RPMI8226 (cell line): ENCODE measurements around the gene STC2.

ENCODE experiments used
- DNase-seq: peaks from one replicate; pipeline ENCODE4 v3.0.0-alpha.2; 2015

STC2 gene

GRCh38 chr5:173311818-173312585, 16.2 kb downstream of the STC2 start:
- DNase-seq, result no peak

DNA sequence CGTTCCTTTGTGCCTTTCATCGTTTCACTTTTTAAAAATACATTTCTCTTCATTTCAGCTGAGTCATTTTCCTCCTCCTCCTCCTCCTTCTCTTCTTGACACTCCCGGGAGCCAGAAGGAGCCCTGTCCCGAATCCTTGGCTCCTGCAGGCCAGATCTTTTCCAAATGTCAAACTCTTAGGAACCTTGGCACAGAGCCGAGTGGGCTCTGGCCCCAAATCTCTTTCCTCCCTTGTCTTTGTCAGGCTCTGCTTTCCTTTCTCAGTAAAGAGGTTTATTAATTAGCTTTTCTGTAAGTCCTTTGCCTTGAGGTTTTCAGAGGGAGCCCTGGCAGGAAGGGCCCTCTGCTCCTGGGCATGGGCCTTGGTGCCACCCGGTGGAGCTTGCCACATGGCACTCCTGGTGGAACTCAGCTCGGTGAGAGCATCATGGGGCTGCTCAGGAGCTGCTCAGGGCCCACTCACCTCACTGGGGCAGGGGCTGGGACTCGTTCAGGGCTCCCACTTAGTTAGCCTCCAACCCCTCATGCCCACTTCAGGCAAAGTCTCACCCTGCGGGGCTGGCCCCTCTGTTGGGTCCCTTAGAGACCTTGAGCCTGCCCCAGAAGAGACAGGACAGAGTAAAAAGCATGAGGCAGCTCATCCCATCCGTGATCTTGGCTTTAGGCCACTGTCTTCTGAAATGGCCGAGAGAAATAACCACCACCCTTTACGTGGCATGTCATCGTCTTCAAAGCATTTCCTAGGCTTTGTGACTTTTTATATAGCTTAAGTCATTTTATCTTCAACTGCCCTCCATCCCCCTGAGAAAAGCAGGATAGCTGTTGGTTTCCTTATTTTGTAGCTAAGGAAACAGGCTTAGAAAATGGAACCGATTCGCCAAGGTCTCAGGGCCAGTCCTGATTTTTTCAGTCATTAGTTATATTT, 17.1 kb downstream of the STC2 start:
- no peak for DNase-seq

DNA sequence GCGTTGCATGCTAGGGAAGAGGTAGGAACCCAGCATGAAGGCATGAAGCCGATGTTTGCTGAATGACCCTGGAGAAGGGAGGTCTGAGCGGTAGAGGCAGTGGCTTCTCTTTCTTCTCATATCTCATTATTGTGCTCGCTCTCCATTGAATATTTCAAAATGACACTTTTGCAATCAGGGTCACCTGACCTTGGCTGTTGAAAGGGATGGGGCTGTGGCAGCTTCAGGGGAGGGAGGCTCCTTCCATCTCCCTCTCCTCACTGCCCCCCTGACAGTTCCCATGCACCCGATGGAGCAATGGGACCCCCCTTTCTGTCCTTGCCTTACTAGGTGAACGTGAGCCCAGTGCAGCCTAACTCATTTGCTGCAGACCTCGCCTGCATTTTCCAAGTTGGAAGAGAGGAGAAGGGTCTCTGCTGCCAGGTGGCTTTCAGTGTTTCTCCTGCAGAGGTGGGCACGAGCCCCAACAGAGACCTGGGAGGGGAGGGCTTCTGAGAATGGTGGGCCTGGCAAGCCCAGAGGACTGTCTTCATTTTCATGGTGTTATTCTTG, 17.9 kb downstream of the STC2 start:
- DNase-seq, result no peak

DNA sequence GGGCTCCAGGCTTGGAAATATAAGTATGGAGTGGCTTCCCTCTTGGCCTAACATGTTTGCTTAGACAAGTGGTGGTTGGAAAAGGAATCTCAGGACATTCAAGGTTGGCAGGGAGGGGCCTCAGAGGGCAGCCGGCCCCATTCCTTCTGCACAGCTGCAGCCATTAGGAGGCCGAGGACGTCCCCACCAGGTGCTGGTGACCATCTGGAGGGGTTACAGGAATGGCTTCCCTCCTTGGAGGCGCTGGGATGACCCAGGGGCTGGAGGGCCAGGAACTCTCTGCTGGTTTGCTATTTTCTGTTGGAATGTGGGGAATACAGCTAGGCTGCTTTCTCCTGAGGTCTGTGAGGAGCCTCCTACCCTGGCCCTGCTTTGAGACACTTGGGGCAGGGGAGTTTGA, 18.5 kb downstream of the STC2 start:
- DNase-seq, result no peak

- no peak for DNase-seq
Observed at GRCh38 chr5:173308226-173308625, 20.0 kb downstream of the STC2 start.

DNA sequence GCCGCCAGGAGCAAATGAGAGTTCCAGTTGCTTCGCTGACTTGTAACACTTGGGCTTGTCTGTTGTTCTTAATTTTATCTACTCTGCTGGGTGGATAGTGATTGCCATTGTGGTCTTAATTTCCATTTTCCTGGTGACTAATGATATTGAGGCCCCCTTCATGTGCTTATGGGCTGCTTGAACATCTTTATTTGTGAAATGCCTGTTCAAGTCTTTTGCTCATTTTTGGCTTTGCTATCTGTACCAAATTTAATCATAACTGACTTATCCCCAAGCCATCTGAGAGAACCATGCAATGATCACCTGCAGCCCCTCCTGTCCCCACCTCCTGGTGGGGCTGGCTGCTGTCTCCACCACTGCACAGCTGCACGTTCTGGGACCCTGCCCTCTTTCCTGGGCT, 20.5 kb downstream of the STC2 start:
- no peak for DNase-seq

DNA sequence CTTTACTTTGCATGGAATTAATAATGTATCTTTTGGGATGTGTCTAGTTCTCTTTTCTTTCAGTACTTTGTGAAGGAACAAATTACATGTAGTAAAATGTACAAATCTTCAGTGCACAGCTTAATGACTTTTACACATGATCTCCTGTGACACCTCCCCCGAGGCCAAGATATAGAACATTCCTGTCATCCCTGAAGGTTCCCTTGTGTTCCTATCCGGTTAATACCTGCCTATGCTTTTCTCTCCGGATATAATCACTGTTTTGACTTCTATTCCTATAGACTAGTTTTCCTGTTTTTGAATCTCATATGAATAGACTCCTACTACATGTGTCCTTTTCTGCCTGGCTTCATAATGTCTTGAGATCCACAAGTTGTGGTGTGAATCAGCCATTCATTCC, 21.5 kb downstream of the STC2 start:
- no peak for DNase-seq

GRCh38 chr5:173304591-173304988, 23.6 kb downstream of the STC2 start:
- no peak for DNase-seq

DNA sequence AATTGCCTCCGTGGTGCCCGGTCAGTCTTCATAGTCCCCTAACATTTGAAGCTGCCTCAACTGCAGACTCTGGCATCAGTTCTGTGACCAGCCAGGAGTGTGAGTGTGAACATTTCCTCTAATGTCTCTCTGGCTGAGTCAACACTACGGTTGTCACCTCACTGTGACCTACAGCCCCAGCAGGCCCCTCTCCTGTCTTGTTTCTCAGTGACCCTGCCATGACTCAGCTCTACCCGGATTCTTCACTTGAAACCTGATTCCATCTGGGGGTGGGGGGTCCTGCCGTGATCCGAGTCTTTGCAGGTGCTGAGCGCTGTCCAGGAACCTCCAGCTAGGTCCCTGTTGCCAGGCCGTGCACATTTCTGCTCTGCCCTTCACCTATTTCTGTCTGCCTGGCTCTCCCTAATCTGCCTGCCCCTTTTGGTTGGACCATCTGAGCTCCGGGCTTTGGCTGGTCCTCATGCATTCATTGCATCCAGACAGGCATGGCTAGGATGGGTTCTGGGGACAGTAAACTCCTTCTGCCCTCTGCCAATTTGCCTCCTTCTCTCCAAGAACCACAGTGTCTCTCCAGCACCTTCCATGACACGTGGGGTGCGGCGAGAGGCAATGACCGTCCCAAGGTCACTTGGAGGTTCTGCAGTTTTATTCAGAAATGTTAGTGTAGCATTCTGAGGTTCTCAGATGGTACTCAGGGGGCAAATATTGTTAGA, 24.2 kb downstream of the STC2 start:
- DNase-seq, result no peak

DNA sequence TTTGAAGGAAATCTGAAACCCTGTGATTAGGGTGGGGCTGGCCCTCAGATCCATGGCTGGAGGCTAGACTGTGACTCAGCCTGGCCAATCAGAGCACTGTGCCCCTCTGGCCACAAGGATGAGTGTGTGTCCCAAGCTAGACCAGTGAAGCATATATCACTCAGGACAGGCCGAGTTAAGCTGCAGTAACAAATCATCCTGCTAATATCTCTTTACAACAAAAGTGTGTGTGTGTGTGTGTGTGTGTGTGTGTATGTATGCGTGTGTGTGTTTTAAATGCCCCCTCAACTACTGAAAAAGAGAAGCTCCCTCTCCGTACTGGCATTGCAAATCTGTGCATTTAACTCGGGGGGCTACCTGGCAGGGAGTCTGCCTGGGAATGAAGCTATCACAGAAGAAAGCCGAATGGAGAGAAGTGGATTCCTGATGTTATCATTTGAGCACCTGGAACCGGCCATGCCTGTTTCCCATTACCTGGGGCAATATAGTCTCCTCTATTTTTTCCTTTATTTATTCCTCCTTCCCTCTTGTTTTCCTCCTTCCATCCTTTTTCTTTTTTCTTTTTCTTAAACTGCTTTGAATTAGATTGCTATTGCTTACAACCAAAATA, 25.6 kb downstream of the STC2 start:
- DNase-seq, result no peak

- DNase-seq, result no peak
Observed at GRCh38 chr5:173301695-173302545, 26.3 kb downstream of the STC2 start.

GRCh38 chr5:173300389-173301047, 27.7 kb downstream of the STC2 start:
- DNase-seq, result no peak

DNA sequence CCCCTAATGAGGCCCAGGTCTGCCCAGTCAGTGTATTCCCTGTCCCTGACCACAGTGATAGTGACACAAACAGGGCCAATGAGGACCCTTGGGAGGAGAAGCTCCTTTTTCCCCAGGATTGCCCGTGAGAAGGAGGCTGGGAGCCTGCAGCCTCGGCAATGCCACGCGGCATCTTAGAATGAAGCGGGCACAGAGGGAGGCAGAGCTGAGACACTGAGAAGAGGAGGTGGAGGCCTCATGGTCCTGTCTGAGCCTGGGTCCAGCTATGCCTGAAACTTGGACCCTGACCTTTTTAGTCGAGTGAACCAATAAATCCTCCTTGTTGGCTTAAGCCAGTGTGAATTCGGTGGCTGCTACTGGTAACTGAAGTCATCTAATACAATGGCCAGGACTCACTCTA, 28.4 kb downstream of the STC2 start:
- DNase-seq, result no peak

- DNase-seq, result no peak
Observed at GRCh38 chr5:173298213-173298926, 29.8 kb downstream of the STC2 start.

GRCh38 chr5:173297813-173298212, 30.4 kb downstream of the STC2 start:
- no peak for DNase-seq

GRCh38 chr5:173296737-173297676, 31.2 kb downstream of the STC2 start:
- DNase-seq, result no peak

DNA sequence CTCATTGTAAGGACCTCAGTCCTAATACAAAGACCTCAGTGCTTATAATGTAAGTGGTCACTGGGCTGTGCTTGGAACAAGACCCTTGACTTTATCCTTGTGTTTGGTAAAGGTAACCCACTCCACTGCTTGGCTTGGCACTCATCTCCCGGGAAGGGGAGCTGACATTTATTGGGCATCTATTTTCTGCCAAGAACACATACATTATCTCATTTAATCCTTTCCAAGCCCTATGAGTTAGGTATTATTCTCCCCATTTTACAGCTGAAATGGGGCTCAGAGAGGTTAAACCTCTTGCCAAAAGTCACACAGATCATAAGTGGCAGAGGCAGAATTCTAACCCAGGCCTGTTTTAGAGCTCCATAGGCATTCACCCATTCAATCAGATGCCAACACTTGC, 32.4 kb downstream of the STC2 start:
- no peak for DNase-seq

DNA sequence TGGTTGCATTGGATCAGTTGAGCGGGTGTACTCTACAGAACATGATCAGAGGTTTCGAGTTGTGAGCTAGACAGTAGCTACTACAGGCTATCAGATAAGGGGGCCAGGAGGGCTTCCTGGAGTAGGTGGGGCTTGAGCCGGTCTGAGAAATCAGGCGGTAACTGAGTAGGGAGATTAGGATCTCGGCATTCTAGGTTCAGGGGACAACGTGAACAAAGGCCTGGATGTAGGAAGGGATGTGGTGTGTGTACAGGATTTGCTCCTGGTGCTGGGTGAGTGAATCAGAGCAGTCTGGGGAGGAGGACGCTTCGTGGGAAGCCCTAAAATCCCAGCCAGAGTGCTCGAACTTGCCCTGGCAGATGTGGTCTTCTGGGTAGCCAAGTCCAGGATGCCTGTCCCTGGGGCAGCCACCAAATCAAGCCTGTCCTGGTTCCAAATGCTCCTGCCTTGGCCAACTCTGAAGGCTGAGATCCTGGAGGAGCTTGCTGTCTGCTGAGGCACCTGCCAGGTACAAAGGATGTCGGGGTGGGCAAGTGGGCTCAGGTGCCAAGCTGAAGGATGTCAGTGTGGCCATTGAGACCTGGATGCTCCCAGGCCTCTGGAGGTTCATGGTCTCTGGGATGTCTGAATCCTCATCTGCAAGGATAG, 33.4 kb downstream of the STC2 start:
- no peak for DNase-seq
